NCI-H82 (cell line): ENCODE results near the gene FAM163A.

ENCODE experiments used
- DNase-seq: peaks from one replicate; lab custom pipeline; 2025; lab: John Stamatoyannopoulos, UW

Gene FAM163A

GRCh38 chr1:179750630-179751029 lies 7.5 kb downstream of the FAM163A start:
- no peak for DNase-seq

DNA sequence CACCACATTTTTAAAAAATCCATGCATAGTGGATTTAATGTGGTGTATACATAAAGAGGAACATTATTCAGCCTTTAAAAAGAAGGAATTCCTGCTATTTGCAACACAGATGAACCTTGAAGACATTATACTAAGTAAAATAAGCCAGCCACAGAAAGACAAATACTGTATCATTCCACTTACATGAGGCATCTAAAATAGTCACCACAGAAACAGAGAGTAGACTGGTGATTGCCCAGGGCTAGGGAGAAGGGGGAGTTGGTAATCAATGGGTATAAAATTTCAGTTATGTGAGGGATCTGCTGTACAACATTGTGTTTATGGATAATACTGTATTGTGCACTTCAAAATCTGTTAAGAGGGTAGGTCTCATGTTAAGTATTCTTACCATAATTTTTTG lies 10.0 kb downstream of the FAM163A start:
- DNase-seq = no peak

GRCh38 chr1:179754041-179754624 lies 11.0 kb downstream of the FAM163A start:
- peak; percentile 96 for DNase-seq

GRCh38 chr1:179757933-179758332 lies 14.8 kb downstream of the FAM163A start:
- DNase-seq = no peak

- DNase-seq = no peak
Observed at GRCh38 chr1:179760521-179760920, 17.4 kb downstream of the FAM163A start.

DNA sequence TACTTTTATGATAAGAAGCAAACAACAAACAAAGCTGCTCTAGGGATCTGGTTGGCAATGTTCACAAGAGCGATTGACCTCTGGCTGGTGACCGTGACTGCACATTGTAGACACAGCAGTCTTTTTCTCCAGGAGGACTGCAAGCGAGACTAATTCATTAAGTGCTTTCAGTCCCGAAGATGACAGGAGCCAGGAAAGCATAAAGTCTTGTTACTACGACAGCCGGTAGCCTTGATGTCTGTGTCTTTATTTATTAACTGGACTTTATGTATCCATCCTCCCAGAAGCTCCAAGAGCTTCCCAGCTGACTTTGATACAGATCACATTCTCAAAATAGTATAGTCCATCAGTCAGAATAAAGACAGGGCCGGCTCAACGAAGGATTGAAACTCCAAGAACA lies 18.2 kb downstream of the FAM163A start:
- peak; percentile 9 for DNase-seq

GRCh38 chr1:179761846-179762640 lies 19.0 kb downstream of the FAM163A start:
- DNase-seq = no peak

GRCh38 chr1:179767177-179767581 lies 24.1 kb downstream of the FAM163A start:
- peak; percentile 10 for DNase-seq

DNA sequence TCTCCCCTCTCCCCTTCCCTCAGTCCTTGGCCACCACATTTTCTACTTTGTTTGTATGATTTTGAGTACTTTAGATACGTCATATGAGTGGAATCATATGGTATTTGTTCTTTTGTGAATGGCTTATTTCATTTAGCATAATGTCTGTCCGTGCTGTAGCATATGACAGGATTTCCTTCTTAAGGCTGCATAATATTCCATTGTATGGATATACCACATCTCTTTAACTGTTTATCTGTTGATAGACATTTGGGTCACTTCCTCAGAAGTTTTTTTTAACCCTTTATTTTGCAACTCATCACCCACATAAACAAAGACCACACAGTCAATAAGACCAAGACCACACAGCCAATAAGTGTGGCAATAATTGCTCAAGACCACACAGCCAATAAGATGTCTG lies 24.9 kb downstream of the FAM163A start:
- DNase-seq = no peak

- DNase-seq = no peak
Observed at GRCh38 chr1:179770887-179771502, 27.9 kb downstream of the FAM163A start.

DNA sequence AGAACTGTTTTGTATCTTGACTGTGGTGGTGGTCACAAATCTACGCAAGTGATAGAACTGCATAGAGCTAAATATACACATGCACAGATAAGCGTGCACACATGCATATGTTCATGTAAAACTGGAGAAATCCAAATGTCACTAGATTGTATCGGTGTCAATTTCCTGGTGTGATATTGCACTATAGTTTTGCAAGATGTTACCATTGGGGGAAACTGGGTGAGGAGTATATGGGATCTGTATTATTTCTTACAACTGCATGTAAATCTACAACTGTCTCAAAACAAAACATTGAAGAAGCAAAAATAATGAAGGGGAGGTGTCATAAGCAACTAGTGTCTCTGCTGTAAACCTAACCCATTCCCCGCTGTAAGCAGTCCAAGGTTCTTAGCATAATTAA lies 30.2 kb downstream of the FAM163A start:
- DNase-seq = no peak

GRCh38 chr1:179774000-179774399 lies 30.9 kb downstream of the FAM163A start:
- DNase-seq = no peak

DNA sequence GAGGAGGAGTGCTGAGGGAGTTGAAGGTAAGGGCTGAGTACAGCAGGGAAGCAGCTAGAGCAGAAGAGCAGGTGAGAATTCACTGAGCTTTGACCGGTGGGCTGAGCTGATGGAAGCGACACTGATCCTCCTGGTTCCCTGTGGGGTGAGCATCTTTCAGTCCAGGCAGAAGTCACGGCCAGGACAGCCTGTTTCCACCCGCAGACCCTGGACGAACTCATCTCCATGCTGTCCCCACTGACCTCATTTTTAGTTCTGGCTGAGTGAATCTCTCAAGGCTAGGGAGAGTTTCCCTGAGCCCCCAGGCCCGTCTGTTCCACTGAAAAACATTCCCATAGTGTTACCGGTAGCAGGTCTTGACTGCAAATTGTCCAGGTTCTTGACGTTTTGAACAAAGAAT lies 31.5 kb downstream of the FAM163A start:
- DNase-seq = no peak

- peak; percentile 21 for DNase-seq
Observed at GRCh38 chr1:179775009-179775408, 31.9 kb downstream of the FAM163A start.

- DNase-seq = no peak
Observed at GRCh38 chr1:179776831-179777230, 33.7 kb downstream of the FAM163A start.

GRCh38 chr1:179777731-179778130 lies 34.6 kb downstream of the FAM163A start:
- no peak for DNase-seq

DNA sequence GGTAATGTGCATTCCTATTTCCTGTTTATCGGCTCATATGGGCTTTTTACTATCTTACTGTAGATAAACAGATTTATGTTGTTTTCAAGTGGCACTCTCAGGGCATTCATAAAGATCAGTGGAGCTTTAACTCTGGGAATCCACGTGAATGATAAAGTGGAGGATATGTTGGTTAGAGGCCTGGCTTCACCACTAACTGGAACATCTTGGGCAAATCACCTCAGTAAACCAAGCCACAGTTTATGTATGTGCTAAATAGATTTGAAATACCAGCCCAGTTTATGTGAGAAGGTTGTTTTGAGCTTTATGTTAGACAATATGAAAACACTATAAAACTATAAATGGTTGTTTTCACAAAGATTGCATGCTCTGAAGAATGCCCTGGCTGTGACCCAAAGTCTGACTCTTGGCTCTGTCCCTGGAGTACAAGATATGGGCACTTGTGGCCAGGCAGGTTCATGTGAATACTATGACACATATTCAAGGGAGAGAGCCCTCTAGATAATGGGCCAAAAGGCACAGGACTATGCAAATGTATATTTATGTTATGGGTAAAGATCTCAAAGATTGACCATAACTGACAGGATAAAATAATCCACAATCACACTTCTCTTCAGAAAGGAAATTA lies 36.7 kb downstream of the FAM163A start:
- DNase-seq = no peak

DNA sequence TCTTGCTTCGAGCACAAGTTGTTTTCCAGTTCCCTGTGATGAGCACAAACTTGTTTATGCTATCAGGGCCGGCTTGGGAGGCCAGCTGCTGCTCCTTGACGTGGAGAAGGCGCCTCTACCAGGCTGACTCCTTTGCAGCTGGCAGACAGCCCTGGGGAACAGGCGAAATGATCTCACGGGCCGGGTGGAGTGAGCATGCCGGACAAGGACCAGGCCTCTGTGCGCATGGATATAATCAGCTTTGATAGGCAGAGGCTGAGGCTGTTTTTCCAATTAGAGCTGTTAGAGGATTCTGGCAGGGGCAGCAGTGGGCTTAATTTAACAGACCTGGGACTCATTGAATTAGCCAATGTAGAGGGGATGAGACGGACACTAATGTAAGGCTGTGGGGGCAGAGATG lies 38.9 kb downstream of the FAM163A start:
- DNase-seq = peak; percentile 58

- DNase-seq = no peak
Observed at GRCh38 chr1:179785031-179785431, 41.9 kb downstream of the FAM163A start.

DNA sequence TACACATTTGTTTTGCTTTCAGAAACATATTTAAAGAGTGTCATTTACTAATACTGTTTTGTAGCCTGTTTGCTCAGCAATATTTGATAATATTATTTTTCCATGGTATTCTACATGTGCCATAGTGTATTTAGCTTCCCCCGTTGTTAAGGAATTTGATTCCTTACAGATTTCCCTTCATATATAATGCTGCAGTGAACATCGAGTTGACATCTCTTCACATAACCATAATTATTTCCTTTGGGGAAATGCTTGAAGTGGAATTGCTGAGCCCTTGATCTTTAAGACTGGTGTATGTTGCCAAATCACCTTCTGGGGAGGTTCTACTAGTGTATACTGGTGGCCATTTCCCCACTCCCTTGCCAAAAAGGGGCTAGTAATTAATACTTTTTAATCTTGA lies 42.6 kb downstream of the FAM163A start:
- DNase-seq = no peak

DNA sequence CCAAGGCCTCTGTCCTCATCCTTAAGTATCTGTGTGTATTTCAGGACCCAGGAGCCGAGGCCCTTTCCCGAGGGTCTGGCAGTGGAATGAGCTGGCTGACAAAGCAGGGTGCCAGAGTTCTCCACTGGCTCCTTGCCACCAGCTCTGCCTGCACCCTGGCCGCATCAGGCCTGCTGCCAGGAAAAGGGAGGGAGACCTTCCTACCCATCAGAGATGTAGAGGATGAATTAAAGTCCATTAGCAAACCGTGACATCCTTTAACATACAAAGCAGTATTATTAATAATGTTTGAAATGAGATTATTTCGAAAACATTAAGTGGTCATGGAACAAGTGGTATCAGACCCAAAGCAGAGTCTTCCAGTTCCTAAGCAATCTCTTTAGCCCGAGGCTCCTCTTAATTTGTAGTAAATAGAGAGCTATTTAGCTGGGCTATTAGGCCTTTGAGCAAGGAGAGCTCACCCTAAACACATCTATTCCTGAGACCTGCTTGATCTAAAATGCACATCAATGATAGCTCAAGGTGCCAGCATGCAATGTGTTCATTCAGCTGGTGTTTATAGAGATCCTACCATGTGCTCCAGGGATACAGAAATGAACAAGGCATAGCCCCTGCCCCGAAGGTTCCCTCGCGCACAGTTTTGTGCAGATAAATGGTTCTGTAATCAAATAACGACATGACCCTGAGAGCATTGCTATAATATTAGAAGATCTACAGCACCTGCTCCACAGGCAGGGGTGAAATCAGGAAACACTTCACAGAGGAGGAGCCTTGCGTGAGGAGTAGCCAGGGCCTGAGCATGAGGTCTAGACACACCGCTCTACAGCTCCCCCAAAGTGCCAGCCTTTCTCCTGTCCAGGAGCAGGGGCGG lies 44.0 kb downstream of the FAM163A start:
- no peak for DNase-seq

- no peak for DNase-seq
Observed at GRCh38 chr1:179788259-179788658, 45.2 kb downstream of the FAM163A start.
